HepG2 (cell line): Measurements from ENCODE around the gene HRH2.

Experiments
- BHLHE40 ChIP-seq: IDR thresholded peaks from 2 replicates; pipeline ENCODE4 v1.6.1; 2011; ENCODE audit warnings: low read length, improper control_type of control experiment
- CBX2 ChIP-seq, 2 experiments: fragments of 200-600 bp in 1 of 2; sonication (generic); formaldehyde crosslinking in 1 of 2; IDR thresholded peaks; 2 replicates each; pipeline versions ENCODE4 v1.7.0 to v1.8.1; 2018 to 2022; ENCODE audit warnings: low read depth in 2 of 2, low read length in 1 of 2, mild to moderate bottlenecking in 1 of 2, missing genetic modification reagents in 1 of 2
- ELF3 ChIP-seq: IDR thresholded peaks from 2 replicates; pipeline ENCODE4 v1.6.1; 2016; ENCODE audit warnings: missing genetic modification reagents, missing compliant biosample characterization
- GABPA ChIP-seq, 2 experiments: IDR thresholded peaks; 2 replicates each; pipeline ENCODE4 v1.6.1; 2011 to 2016; ENCODE audit warnings: low read depth in 2 of 2, low read length in 1 of 2, missing biosample characterization in 1 of 2, missing genetic modification characterization in 1 of 2
- HNF1A ChIP-seq, 2 experiments: sonication (generic) in 1 of 2; formaldehyde crosslinking in 1 of 2; IDR thresholded peaks; 2 replicates each; pipeline versions ENCODE4 v1.4.0 to v1.6.1; 2016 to 2020; ENCODE audit warnings: borderline replicate concordance in 1 of 2, low read depth in 1 of 2, mild to moderate bottlenecking in 1 of 2, missing genetic modification reagents in 1 of 2
- MXI1 ChIP-seq: IDR thresholded peaks from 3 replicates; pipeline ENCODE4 v1.6.1; 2012; ENCODE audit warnings: low read depth, low read length, inconsistent platforms, borderline replicate concordance
- PHF21A ChIP-seq: sonication (generic); formaldehyde crosslinking; IDR thresholded peaks from 2 replicates; pipeline ENCODE4 v1.5.0; 2020; ENCODE audit warnings: mild to moderate bottlenecking, missing genetic modification reagents
- POLR2A ChIP-seq, 2 experiments: IDR thresholded peaks; 2 replicates each; pipeline ENCODE4 v1.6.1; 2011; ENCODE audit warnings: low read depth in 2 of 2, low read length in 2 of 2, mild to moderate bottlenecking in 1 of 2, moderate library complexity in 1 of 2; ENCODE audit not compliant: insufficient read depth in 1 of 2
- YY1 ChIP-seq: IDR thresholded peaks from 2 replicates; pipeline ENCODE4 v1.6.1; 2011; ENCODE audit warnings: low read length, low read depth, moderate library complexity, mild to moderate bottlenecking; ENCODE audit not compliant: insufficient read depth, insufficient replicate concordance
- ZBTB1 ChIP-seq: sonication (generic); formaldehyde crosslinking; IDR thresholded peaks from 2 replicates; pipeline ENCODE4 v1.4.0; 2020; ENCODE audit warnings: missing genetic modification reagents, borderline replicate concordance
- TF ChIP-seq, protein P1 (sequence below): sonication (generic); formaldehyde crosslinking; IDR thresholded peaks from 2 replicates; pipeline ENCODE4 v1.5.0; 2020; ENCODE audit warnings: mild to moderate bottlenecking, missing genetic modification reagents, moderate library complexity

GRCh38 chr5:175686826-175687225 is 29.0 kb downstream of the HRH2 start:
- TF ChIP-seq HNF1A (IDR thresholded peaks at IDR 0.05; ENCODE audit: low read depth) (no peak), HNF1A (CRISPR knock-in tag; IDR thresholded peaks at IDR 0.05; ENCODE audit: borderline replicate concordance) (no peak), GABPA (IDR thresholded peaks at IDR 0.05; ENCODE audit: low read depth, low read length) (no peak), GABPA (CRISPR knock-in tag; IDR thresholded peaks at IDR 0.05; ENCODE audit: low read depth) (no peak), PHF21A (CRISPR knock-in tag) (no peak), CBX2 (IDR thresholded peaks at IDR 0.05; ENCODE audit: low read depth, low read length) (no peak), CBX2 (CRISPR knock-in tag; IDR thresholded peaks at IDR 0.05; ENCODE audit: low read depth) (no peak), BHLHE40 (no peak), YY1 (no peak), ZBTB1 (CRISPR knock-in tag) (no peak), MXI1 (no peak), POLR2A (IDR thresholded peaks at IDR 0.05; ENCODE audit: insufficient read depth in 1 of 2, low read depth in 2 of 2, low read length in 2 of 2) (no peak), ELF3 (CRISPR knock-in tag) (no peak)
- TF ChIP-seq, protein P1, sequence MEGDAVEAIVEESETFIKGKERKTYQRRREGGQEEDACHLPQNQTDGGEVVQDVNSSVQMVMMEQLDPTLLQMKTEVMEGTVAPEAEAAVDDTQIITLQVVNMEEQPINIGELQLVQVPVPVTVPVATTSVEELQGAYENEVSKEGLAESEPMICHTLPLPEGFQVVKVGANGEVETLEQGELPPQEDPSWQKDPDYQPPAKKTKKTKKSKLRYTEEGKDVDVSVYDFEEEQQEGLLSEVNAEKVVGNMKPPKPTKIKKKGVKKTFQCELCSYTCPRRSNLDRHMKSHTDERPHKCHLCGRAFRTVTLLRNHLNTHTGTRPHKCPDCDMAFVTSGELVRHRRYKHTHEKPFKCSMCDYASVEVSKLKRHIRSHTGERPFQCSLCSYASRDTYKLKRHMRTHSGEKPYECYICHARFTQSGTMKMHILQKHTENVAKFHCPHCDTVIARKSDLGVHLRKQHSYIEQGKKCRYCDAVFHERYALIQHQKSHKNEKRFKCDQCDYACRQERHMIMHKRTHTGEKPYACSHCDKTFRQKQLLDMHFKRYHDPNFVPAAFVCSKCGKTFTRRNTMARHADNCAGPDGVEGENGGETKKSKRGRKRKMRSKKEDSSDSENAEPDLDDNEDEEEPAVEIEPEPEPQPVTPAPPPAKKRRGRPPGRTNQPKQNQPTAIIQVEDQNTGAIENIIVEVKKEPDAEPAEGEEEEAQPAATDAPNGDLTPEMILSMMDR (CRISPR knock-in tag) = no peak
